Measurements from ENCODE around the gene KNSTRN. TPM values are rescaled to one million over a fixed set of nuclear protein-coding genes. Genes with fewer than 3 reads are reported as not detected.

Gene KNSTRN
- total and polyA plus RNA-seq, 8 donors = 2.2 to 8.4 (median 3.5) TPM

DNA sequence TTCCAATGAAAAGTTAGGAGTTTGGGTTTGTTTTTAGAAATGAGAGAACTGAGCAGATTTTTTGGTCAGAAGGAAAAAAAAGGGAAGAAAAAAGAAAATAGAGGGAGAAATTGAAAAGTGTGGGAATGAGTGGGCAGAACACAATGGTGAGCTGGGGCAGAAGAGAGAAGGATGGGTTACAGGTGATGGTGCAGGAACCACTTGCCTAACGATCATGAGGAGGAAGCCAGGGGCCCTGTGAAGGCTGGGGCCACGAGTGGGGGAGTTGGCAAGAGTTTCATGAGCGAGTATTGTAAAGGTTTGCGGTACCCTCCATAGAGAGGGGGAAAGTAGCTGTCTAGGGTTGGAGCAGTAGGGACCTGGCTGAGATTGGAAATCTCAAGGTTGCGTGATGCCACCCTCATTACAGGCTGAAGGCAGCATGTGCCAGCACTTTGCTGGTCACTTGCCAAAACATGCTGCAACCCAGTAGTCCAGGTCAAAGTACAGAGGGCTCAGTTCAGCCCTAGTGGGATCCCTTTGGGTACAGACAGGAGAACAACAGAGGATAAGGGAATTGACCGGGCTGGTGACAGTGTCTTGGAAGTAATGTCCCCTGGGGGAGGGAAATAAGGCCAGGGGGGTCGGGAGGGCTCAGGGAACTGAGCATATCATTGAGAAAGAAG lies 29.7 kb downstream of the KNSTRN start:
- TF ChIP-seq, protein P1, sequence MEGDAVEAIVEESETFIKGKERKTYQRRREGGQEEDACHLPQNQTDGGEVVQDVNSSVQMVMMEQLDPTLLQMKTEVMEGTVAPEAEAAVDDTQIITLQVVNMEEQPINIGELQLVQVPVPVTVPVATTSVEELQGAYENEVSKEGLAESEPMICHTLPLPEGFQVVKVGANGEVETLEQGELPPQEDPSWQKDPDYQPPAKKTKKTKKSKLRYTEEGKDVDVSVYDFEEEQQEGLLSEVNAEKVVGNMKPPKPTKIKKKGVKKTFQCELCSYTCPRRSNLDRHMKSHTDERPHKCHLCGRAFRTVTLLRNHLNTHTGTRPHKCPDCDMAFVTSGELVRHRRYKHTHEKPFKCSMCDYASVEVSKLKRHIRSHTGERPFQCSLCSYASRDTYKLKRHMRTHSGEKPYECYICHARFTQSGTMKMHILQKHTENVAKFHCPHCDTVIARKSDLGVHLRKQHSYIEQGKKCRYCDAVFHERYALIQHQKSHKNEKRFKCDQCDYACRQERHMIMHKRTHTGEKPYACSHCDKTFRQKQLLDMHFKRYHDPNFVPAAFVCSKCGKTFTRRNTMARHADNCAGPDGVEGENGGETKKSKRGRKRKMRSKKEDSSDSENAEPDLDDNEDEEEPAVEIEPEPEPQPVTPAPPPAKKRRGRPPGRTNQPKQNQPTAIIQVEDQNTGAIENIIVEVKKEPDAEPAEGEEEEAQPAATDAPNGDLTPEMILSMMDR (IDR thresholded peaks at IDR 0.05) = no peak
- H3K9me3 ChIP-seq = no peaks in the 10 kb centered on the region
- FAIRE-seq = no peak
- H3K4me1 ChIP-seq = peaks cover 0 to 14% (median 11%) of the 10 kb centered on the region in 3 donors
- peaks cover 0 to 44% (median 9%) of the 10 kb centered on the region in 3 donors for H3K36me3 ChIP-seq
- no peak overlapping the region for H3K27ac ChIP-seq
- no peaks in the 10 kb centered on the region for H3K27me3 ChIP-seq
- no peak overlapping the region for H3K4me3 ChIP-seq
- peak; percentile 66 to 88 (median 81) for DNase-seq
- intact Hi-C loops (cut with DNase I) = no loop called here
- peak; percentile 93 to 96 (median 94) for ATAC-seq
- 24 to 28% methylated on average over 7 of the region's 7 CpGs for WGBS, 2 donors

GRCh38 chr15:40413036-40413435 lies 30.5 kb downstream of the KNSTRN start:
- intact Hi-C loops (cut with DNase I) = no loop called here
- H3K27ac ChIP-seq = no peak overlapping the region
- peak in 1 of 4 donors; percentile 24 for ATAC-seq
- H3K27me3 ChIP-seq = no peaks in the 10 kb centered on the region
- TF ChIP-seq, protein P1 (IDR thresholded peaks at IDR 0.05) = no peak
- no peak for DNase-seq
- WGBS, 2 donors = 86 to 89% methylated on average over 9 of the region's 9 CpGs
- H3K4me1 ChIP-seq = peaks cover 0 to 11% (median 10%) of the 10 kb centered on the region in 3 donors
- peaks cover 0 to 44% (median 9%) of the 10 kb centered on the region in 3 donors for H3K36me3 ChIP-seq
- no peaks in the 10 kb centered on the region for H3K9me3 ChIP-seq
- no peak overlapping the region for H3K4me3 ChIP-seq
- FAIRE-seq = no peak

DNA sequence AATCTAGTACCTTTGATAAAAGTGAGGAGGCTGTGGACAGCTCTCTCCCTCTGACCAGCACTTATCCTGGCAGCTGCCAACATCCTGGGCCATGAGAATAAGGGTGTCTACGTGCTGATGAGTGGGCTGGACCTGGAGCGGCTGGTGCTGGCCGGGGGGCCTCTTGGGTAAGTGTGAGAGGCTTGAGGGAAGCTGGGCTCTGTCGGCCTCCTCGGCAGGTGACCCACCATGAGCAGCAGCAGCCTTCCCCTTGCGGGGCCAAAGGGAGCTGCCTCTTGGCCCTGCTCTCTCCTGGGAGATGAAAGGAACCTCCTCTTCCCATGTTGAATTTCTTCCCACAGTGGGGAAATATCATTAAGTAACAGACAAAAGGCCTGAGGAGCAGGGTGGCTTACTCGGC lies 32.3 kb downstream of the KNSTRN start:
- DNase-seq = no peak
- Histone ChIP-seq H3K36me3 (peaks cover 0 to 44% (median 9%) of the 10 kb centered on the region in 3 donors), H3K9me3 (no peaks in the 10 kb centered on the region), H3K27ac (no peak overlapping the region), H3K4me1 (peaks cover under 1 to 12% (median 11%) of the 10 kb centered on the region in 3 donors), H3K27me3 (no peaks in the 10 kb centered on the region), H3K4me3 (no peak overlapping the region)
- 97% methylated on average over 7 of the region's 7 CpGs for WGBS, 2 donors
- ATAC-seq = no peak
- no peak for FAIRE-seq
- intact Hi-C loops (cut with DNase I) = no loop called here
- TF ChIP-seq, protein P1 (IDR thresholded peaks at IDR 0.05) = no peak

DNA sequence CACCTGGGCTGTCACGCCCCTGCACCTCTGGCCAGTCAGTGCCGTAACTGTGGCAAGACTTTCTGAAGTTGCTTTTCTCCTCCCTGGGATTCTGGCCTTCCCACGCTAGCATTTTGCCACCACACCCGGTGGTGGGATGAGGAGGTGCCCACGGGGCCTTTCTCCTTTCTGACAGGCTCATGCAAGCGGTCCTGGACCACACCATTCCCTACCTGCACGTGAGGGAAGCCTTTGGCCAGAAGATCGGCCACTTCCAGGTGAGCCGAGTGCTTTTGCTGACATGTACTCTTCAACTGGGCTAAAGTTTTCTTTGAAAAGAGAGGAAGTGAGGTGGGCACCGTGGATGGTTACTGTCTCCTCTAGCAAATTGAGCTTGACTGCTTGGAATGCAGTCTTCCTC lies 32.7 kb downstream of the KNSTRN start:
- ATAC-seq = no peak
- TF ChIP-seq, protein P1 (IDR thresholded peaks at IDR 0.05) = no peak
- no peak for DNase-seq
- Histone ChIP-seq H3K27me3 (no peaks in the 10 kb centered on the region), H3K9me3 (no peaks in the 10 kb centered on the region), H3K4me1 (peaks cover 5 to 16% (median 15%) of the 10 kb centered on the region in 3 donors), H3K4me3 (no peak overlapping the region), H3K36me3 (peaks cover 0 to 42% (median 9%) of the 10 kb centered on the region in 3 donors), H3K27ac (no peak overlapping the region)
- FAIRE-seq = no peak
- intact Hi-C loops (cut with DNase I) = no loop called here
- 92% methylated on average over 10 of the region's 10 CpGs for WGBS, 2 donors

DNA sequence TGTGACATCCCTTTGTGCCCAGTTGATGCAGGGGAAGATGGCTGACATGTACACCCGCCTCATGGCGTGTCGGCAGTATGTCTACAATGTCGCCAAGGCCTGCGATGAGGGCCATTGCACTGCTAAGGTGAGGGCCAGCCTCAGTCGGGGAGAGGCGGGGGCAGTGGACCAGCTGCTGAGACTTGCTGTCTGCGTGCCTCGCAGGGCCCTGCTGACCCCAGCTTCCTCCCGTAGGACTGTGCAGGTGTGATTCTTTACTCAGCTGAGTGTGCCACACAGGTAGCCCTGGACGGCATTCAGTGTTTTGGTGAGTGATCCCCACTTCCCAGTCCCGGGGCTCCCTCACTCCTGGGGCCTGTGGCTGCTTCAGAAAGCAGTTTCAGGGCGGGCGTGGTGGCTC lies 33.5 kb downstream of the KNSTRN start:
- H3K27me3 ChIP-seq = no peaks in the 10 kb centered on the region
- peaks cover 0 to 34% (median 9%) of the 10 kb centered on the region in 3 donors for H3K36me3 ChIP-seq
- no peak overlapping the region for H3K27ac ChIP-seq
- H3K4me1 ChIP-seq = peaks cover 13 to 24% (median 24%) of the 10 kb centered on the region in 3 donors
- H3K9me3 ChIP-seq = no peaks in the 10 kb centered on the region
- ATAC-seq (no peak), FAIRE-seq (no peak), DNase-seq (no peak)
- TF ChIP-seq, protein P1 (IDR thresholded peaks at IDR 0.05) = no peak
- intact Hi-C loops (cut with DNase I) = no loop called here
- H3K4me3 ChIP-seq = no peak overlapping the region
- WGBS, 2 donors = 94 to 95% methylated on average over 14 of the region's 14 CpGs
